Activated CD8-positive, alpha-beta memory T cell treated with anti-CD3 and anti-CD28 coated beads for 24 hours (primary cell): ENCODE measurements around the gene RPS6KC1.
"Not testable (repeated sequence)": the region's sequence is repeated elsewhere in the genome, so short reads cannot be mapped to it uniquely, and the experiment has no call there.

ENCODE experiments used
- DNase-seq: peaks from one replicate; pipeline ENCODE4 v3.0.0-alpha.2; 2020

RPS6KC1 gene

GRCh38 chr1:213054733-213055591 lies 3.9 kb downstream of the RPS6KC1 start:
- no peak for DNase-seq

GRCh38 chr1:213055767-213056166 lies 4.7 kb downstream of the RPS6KC1 start:
- no peak for DNase-seq

- DNase-seq: no peak
Observed at GRCh38 chr1:213057264-213058059, 6.4 kb downstream of the RPS6KC1 start.

GRCh38 chr1:213060836-213061235 lies 9.8 kb downstream of the RPS6KC1 start:
- no peak for DNase-seq

- DNase-seq: no peak
Observed at GRCh38 chr1:213061263-213061662, 10.2 kb downstream of the RPS6KC1 start.

- no peak for DNase-seq
Observed at GRCh38 chr1:213065800-213066199, 14.8 kb downstream of the RPS6KC1 start.

GRCh38 chr1:213066363-213066762 lies 15.3 kb downstream of the RPS6KC1 start:
- no peak for DNase-seq

- DNase-seq: no peak
Observed at GRCh38 chr1:213067352-213067751, 16.3 kb downstream of the RPS6KC1 start.

GRCh38 chr1:213070406-213070805 lies 19.4 kb downstream of the RPS6KC1 start:
- no peak for DNase-seq

GRCh38 chr1:213075725-213076124 lies 24.7 kb downstream of the RPS6KC1 start:
- DNase-seq: no peak

GRCh38 chr1:213082420-213083111 lies 31.5 kb downstream of the RPS6KC1 start:
- no peak for DNase-seq

- no peak for DNase-seq
Observed at GRCh38 chr1:213083112-213083445, 32.0 kb downstream of the RPS6KC1 start.

- no peak for DNase-seq
Observed at GRCh38 chr1:213087911-213088310, 36.9 kb downstream of the RPS6KC1 start.

- no peak for DNase-seq
Observed at GRCh38 chr1:213089924-213090677, 39.1 kb downstream of the RPS6KC1 start.

GRCh38 chr1:213094446-213094845 lies 43.4 kb downstream of the RPS6KC1 start:
- no peak for DNase-seq

- DNase-seq: no peak
Observed at GRCh38 chr1:213095467-213095866, 44.4 kb downstream of the RPS6KC1 start.

GRCh38 chr1:213099682-213100399 lies 48.8 kb downstream of the RPS6KC1 start:
- no peak for DNase-seq

GRCh38 chr1:213100565-213100964 lies 49.5 kb downstream of the RPS6KC1 start:
- DNase-seq: not testable (repeated sequence)

GRCh38 chr1:213103377-213104306 lies 52.6 kb downstream of the RPS6KC1 start:
- DNase-seq: no peak

- no peak for DNase-seq
Observed at GRCh38 chr1:213104604-213105003, 53.6 kb downstream of the RPS6KC1 start.

GRCh38 chr1:213106298-213106697 lies 55.3 kb downstream of the RPS6KC1 start:
- DNase-seq: no peak
